HL-60 (cell line): ENCODE measurements around the gene PPM1M.
"Not testable (repeated sequence)": the region's sequence is repeated elsewhere in the genome, so short reads cannot be mapped to it uniquely, and the experiment has no call there.

Experiments used
- DNase-seq, 2 experiments: peaks; one replicate each; pipeline ENCODE4 v3.0.0-alpha.2; 2010 to 2020; ENCODE audit warnings: low read depth in 1 of 2, low spot score in 1 of 2
- H3K27ac ChIP-seq: fragments of 250-450 bp; sonication (Bioruptor Pico); replicated peaks from 2 replicates; pipeline ENCODE4 v1.5.1; 2020; ENCODE audit warnings: mild to moderate bottlenecking, moderate library complexity
- H3K27me3 ChIP-seq: fragments of 250-450 bp; sonication (Bioruptor Pico); 2 replicates; pipeline ENCODE4 v1.5.1; 2021; ENCODE audit warnings: mild to moderate bottlenecking, moderate library complexity; ENCODE audit not compliant: insufficient read depth, poor library complexity, severe bottlenecking
- H3K4me3 ChIP-seq: replicated peaks from 2 replicates; pipeline ENCODE4 v1.5.1; 2011; ENCODE audit warnings: mild to moderate bottlenecking, control low read depth, low read length; ENCODE audit not compliant: insufficient read depth
- GABPA ChIP-seq: IDR thresholded peaks from 2 replicates; pipeline ENCODE4 v1.6.1; 2012; ENCODE audit warnings: low read depth
- POLR2AphosphoS5 ChIP-seq: IDR thresholded peaks from 2 replicates; pipeline ENCODE4 v1.6.1; 2012; ENCODE audit warnings: low read depth
- SPI1 ChIP-seq: IDR thresholded peaks from 2 replicates; pipeline ENCODE4 v1.6.1; 2012; ENCODE audit warnings: low read depth, mild to moderate bottlenecking, borderline replicate concordance
- TF ChIP-seq, protein P1 (sequence below): IDR thresholded peaks from 2 replicates; pipeline ENCODE4 v1.6.1; 2012; ENCODE audit warnings: low read depth; ENCODE audit not compliant: insufficient replicate concordance
- TF ChIP-seq, protein P2 (sequence below): IDR thresholded peaks from one replicate; pipeline ENCODE4 v1.5.1; 2011; ENCODE audit warnings: low read length, control low read depth, inconsistent platforms; ENCODE audit not compliant: insufficient read depth

The PPM1M gene

DNA sequence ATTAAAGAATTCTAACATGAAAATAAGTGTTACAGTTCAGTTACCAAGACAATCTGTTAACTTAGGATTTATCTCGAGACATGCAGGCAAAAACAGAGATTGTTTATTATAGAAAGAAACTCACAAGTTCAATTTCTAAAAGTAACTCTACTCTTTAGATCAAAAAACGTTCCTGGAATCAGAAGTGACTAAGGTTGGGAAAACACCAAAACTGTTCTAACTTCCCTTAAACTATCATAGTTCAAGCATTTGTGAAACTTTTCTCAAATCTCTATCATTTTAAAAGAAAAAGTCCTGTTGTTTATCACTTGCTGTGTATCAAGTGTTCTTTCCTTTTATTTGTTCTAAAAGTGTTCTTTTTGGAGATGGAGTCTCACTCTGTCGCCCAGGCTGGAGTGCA lies 24.2 kb downstream of the PPM1M start:
- Histone ChIP-seq H3K27me3 (no peaks in the 10 kb centered on the region), H3K4me3 (no peak overlapping the region), H3K27ac (peak overlapping the region; percentile 44)
- DNase-seq, result no peak
- TF ChIP-seq GABPA, result no peak
- no peak for TF ChIP-seq SPI1

DNA sequence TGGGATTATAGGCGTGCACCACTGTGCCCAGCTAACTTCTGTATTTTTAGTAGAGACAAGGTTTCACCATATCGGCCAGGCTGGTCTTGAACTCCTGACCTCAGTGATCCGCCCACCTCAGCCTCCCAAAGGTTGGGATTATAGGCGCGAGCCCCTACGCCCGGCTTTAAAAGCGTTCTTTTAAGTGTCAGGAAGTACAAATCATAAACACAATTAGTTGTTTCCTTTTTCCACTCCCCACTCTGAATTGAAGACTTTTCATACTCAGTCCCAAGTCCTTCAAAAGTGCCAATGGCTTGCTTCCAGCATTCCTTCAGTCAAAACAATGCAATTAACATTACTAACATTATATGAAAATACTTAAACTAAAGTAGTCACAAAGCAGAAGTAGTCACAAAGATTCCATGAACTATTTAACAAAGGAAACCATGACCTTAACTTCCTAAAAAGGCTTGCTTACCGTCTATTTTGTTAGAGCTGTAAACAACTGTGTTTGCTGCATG lies 24.7 kb downstream of the PPM1M start:
- peak in 1 of 2 experiments; percentile 30 for DNase-seq
- Histone ChIP-seq H3K27ac (peak overlapping the region; percentile 44), H3K4me3 (no peak overlapping the region), H3K27me3 (no peaks in the 10 kb centered on the region)
- TF ChIP-seq GABPA, result no peak
- TF ChIP-seq, protein P1, sequence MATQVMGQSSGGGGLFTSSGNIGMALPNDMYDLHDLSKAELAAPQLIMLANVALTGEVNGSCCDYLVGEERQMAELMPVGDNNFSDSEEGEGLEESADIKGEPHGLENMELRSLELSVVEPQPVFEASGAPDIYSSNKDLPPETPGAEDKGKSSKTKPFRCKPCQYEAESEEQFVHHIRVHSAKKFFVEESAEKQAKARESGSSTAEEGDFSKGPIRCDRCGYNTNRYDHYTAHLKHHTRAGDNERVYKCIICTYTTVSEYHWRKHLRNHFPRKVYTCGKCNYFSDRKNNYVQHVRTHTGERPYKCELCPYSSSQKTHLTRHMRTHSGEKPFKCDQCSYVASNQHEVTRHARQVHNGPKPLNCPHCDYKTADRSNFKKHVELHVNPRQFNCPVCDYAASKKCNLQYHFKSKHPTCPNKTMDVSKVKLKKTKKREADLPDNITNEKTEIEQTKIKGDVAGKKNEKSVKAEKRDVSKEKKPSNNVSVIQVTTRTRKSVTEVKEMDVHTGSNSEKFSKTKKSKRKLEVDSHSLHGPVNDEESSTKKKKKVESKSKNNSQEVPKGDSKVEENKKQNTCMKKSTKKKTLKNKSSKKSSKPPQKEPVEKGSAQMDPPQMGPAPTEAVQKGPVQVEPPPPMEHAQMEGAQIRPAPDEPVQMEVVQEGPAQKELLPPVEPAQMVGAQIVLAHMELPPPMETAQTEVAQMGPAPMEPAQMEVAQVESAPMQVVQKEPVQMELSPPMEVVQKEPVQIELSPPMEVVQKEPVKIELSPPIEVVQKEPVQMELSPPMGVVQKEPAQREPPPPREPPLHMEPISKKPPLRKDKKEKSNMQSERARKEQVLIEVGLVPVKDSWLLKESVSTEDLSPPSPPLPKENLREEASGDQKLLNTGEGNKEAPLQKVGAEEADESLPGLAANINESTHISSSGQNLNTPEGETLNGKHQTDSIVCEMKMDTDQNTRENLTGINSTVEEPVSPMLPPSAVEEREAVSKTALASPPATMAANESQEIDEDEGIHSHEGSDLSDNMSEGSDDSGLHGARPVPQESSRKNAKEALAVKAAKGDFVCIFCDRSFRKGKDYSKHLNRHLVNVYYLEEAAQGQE, result no peak

DNA sequence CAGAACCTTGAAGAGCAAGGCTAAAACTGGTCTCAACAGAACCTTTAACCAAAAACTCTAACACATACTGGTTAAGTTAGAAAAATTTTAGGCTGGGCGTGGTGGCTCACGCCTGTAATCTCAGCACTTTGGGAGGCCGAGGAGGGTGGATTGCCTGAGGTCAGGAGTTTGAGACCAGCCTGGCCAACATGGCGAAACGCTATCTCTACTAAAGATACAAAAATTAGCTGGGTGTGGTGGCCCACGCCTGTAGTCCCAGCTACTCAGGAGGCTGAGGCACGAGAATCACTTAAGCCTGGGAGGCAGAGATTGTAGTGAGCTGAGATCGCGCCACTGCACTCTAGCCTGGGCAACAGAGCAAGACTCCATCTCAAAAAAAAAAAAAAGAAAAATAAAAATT lies 26.6 kb downstream of the PPM1M start:
- DNase-seq, H3K27ac ChIP-seq, H3K27me3 ChIP-seq, H3K4me3 ChIP-seq: not testable (repeated sequence)

DNA sequence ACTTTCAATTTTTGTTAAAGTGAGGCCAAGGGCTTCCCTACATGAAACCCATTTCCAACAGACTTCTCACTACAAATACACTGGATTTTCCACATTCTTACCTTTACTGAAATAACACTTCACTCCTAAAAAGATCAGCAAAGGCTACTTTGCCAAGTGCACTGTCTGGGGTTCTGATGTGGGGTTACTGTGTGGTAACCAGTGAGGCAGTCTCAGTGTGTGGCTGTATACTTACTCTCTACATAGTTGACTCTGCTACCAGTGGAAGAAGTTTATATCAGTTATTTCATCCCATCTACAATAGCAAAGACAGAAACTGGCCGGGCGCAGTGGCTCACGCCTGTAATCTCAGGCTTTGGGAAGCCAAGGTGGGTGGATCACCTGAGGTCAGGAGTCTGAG lies 27.3 kb downstream of the PPM1M start:
- Histone ChIP-seq H3K4me3 (no peak overlapping the region), H3K27me3 (no peaks in the 10 kb centered on the region), H3K27ac (no peak overlapping the region)
- TF ChIP-seq GABPA (no peak), SPI1 (no peak), POLR2AphosphoS5 (no peak)
- TF ChIP-seq, protein P2, sequence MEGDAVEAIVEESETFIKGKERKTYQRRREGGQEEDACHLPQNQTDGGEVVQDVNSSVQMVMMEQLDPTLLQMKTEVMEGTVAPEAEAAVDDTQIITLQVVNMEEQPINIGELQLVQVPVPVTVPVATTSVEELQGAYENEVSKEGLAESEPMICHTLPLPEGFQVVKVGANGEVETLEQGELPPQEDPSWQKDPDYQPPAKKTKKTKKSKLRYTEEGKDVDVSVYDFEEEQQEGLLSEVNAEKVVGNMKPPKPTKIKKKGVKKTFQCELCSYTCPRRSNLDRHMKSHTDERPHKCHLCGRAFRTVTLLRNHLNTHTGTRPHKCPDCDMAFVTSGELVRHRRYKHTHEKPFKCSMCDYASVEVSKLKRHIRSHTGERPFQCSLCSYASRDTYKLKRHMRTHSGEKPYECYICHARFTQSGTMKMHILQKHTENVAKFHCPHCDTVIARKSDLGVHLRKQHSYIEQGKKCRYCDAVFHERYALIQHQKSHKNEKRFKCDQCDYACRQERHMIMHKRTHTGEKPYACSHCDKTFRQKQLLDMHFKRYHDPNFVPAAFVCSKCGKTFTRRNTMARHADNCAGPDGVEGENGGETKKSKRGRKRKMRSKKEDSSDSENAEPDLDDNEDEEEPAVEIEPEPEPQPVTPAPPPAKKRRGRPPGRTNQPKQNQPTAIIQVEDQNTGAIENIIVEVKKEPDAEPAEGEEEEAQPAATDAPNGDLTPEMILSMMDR, result no peak
- TF ChIP-seq, protein P1, result no peak
- DNase-seq, result no peak

DNA sequence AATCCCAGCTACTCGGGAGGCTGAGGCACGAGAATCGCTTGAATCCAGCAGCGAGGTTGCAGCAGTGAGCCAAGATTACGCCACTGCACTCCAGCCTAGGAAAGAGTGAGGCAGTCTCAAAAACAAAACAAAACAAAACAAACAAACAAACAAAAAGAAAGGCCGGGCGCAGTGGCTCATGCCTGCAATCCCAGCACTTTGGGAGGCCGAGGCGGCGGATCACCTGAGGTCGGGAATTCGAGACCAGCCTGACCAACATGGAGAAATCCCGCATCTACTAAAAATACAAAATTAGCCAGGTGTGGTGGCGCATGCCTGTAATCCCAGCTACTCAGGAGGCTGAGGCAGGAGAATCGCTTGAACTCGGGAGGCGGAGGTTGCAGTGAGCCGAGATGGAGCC lies 29.2 kb downstream of the PPM1M start:
- not testable (repeated sequence) for H3K27me3 ChIP-seq, H3K27ac ChIP-seq, H3K4me3 ChIP-seq, DNase-seq

DNA sequence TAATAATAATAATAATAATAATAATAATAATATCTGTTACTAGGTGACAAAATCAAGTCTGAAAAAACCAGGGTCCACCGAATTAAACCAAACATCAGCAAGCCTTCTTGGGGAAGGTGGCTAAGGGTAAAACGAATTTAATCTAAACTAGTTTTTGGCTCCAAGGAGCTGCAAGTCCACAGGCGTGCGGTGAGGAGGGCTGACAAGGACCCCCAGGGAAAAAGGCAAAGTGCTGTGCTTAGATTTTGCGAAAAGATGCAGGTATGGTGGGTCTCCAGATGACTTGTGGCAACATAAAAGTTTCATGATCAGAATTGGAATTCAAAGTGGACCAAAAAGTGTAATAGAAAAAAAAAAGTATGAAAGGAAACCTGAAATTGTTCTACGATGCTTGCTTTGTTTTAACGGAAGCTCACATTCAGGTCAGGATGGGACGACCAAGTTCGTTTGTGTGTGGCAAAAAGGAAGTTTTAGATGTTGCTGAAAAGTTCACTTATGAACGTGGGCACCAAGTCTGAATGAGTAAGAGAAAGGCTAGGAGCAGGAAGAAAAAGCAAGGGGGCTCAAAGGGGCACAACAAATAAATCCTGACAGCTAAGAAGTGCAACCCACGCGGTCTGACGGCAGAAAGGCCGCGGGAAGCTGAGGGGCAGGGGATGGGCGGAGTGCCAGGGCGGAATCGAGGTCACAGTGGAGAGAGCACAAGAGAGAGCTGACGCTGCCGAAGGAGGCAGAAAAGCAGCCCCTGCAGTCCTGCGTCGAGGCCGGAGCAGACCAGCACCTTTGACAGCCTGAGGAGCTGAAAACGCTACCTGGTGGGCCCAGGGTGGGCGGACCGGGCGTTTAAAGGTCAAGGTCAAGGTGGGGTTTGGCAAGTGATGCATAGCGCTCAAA lies 31.8 kb downstream of the PPM1M start:
- Histone ChIP-seq H3K27ac (peak overlapping the region; percentile 92), H3K27me3 (no peaks in the 10 kb centered on the region), H3K4me3 (peak overlapping the region; percentile 86)
- TF ChIP-seq, protein P1, result no peak
- TF ChIP-seq POLR2AphosphoS5, result peak; percentile 46; the same call in 1 of the 2 replicates
- peak in 1 of 2 experiments; percentile 67 for DNase-seq
